Transverse colon (tissue), 4 donors: ENCODE results near the gene MDH2. TPM values are rescaled to one million over a fixed set of nuclear protein-coding genes. Genes with fewer than 3 reads are reported as not detected.
A peak's percentile ranks its signal among the peaks of the same experiment; 100 is the strongest.
"Not testable (repeated sequence)": the region's sequence is repeated elsewhere in the genome, so short reads cannot be mapped to it uniquely, and the experiment has no call there.

Source experiments
- DNase-seq: peaks from one replicate; pipeline ENCODE4 v3.0.0-alpha.2; 2019
- H3K27ac ChIP-seq, 4 donors: fragments of 200-600 bp; sonication (generic); 2 replicates each; pipeline ENCODE4 v1.5.1; 2016 to 2018; ENCODE audit warnings: inconsistent platforms in 4 of 4
- H3K27me3 ChIP-seq: fragments of 200-600 bp; sonication (generic); 2 replicates; pipeline ENCODE4 v1.5.1; 2017; ENCODE audit warnings: inconsistent platforms
- H3K36me3 ChIP-seq, 4 donors: fragments of 200-600 bp; sonication (generic); 2 replicates each; pipeline ENCODE4 v1.5.1; 2017 to 2019; ENCODE audit warnings: inconsistent platforms in 4 of 4
- H3K4me1 ChIP-seq, 4 donors: fragments of 200-600 bp; sonication (generic); 2 replicates each; pipeline ENCODE4 v1.5.1; 2017 to 2020; ENCODE audit warnings: inconsistent platforms in 4 of 4
- H3K4me3 ChIP-seq, 4 donors: fragments of 200-600 bp; sonication (generic); 1 replicate in 1 of 4; 2 replicates in 3 of 4; pipeline versions ENCODE4 v1.5.1 to v1.6.1; 2017 to 2019; ENCODE audit warnings: inconsistent platforms in 4 of 4
- H3K9me3 ChIP-seq, 2 donors: fragments of 200-600 bp; sonication (generic); 2 replicates each; pipeline ENCODE4 v1.5.1; 2017 to 2019; ENCODE audit warnings: inconsistent platforms in 2 of 2
- CTCF ChIP-seq, 5 experiments: fragments of 200-600 bp in 3 of 5; fragments of 450-650 bp in 2 of 5; sonication (generic) in 3 of 5; IDR thresholded peaks; 1 replicate in 2 of 5; 2 replicates in 3 of 5; pipeline ENCODE4 v1.5.1; 2016 to 2017; ENCODE audit warnings: antibody characterized with exemption in 5 of 5, inconsistent platforms in 3 of 5, mild to moderate bottlenecking in 2 of 5, moderate library complexity in 1 of 5
- EP300 ChIP-seq: sonication (generic); formaldehyde crosslinking; IDR thresholded peaks from one replicate; pipeline ENCODE4 v1.6.1; 2017; ENCODE audit warnings: antibody characterized with exemption, low read depth
- POLR2A ChIP-seq: fragments of 450-650 bp; IDR thresholded peaks from one replicate; pipeline ENCODE4 v1.6.1; 2016; ENCODE audit warnings: antibody characterized with exemption, mild to moderate bottlenecking, moderate library complexity
- POLR2AphosphoS5 ChIP-seq, 3 donors: sonication (generic); formaldehyde crosslinking; IDR thresholded peaks; one replicate each; pipeline ENCODE4 v1.6.1; 2016; ENCODE audit warnings: antibody characterized with exemption in 3 of 3
- WGBS, 2 donors: methylation state at CpG; one replicate each; pipeline ENCODE4 v1.1.5; 2018; ENCODE audit warnings: low coverage in 1 of 2; 5-methylcytosine and 5-hydroxymethylcytosine counted together
- in situ Hi-C, 4 donors: fragments of 200-750 bp; cut with MboI; loops; one replicate each; pipeline versions ENCODE4 v1.15.0 to v1.15.1; 2017; ENCODE audit warnings: low sequenced_read_pairs in 3 of 4, low pct_ligation_motif_present in 1 of 4, low pct_unique_long_range_greater_than_20kb in 1 of 4
- intact Hi-C: fragments of 100-400 bp; cut with DNase I; formaldehyde crosslinking; loops from one replicate; pipeline ENCODE4 v1.15.1; 2023; ENCODE audit warnings: low total_unique reads
- total RNA-seq, 4 donors: library from RNA; depleted of rRNA; stranded (reverse); fragments of >200 nt; gene quantifications; one replicate each; pipeline ENCODE4 v1.1.0, GENCODE V29; 2016

MDH2 gene
- total RNA-seq, 4 donors from 2014 or later: 144 to 308 (median 152) TPM

GRCh38 chr7:76049295-76049694 lies 1.4 kb downstream of the MDH2 start:
- H3K36me3 ChIP-seq: no peaks in the 10 kb centered on the region
- in situ Hi-C loops (no loop called here), intact Hi-C loops (no loop called here)
- no peak for TF ChIP-seq POLR2AphosphoS5 (IDR thresholded peaks at IDR 0.05)
- TF ChIP-seq CTCF (IDR thresholded peaks at IDR 0.05): no peak
- no peak for TF ChIP-seq EP300
- TF ChIP-seq POLR2A: no peak
- H3K9me3 ChIP-seq: no peaks in the 10 kb centered on the region
- H3K4me3 ChIP-seq: peak overlapping the region in 1 of 4 donors; percentile 78
- H3K27ac ChIP-seq: peak overlapping the region; percentile 90 to 97 (median 94)
- peaks cover 14 to 40% (median 28%) of the 10 kb centered on the region in 4 donors for H3K4me1 ChIP-seq
- H3K27me3 ChIP-seq: no peaks in the 10 kb centered on the region
- WGBS, 2 donors: 85 to 92% methylated on average over 6 of the region's 6 CpGs
- no peak for DNase-seq

GRCh38 chr7:76050545-76050944 lies 2.6 kb downstream of the MDH2 start:
- in situ Hi-C loops: no loop called here
- H3K4me1 ChIP-seq: peaks cover 14 to 36% (median 27%) of the 10 kb centered on the region in 4 donors
- intact Hi-C loops: no loop called here
- TF ChIP-seq CTCF (IDR thresholded peaks at IDR 0.05) (no peak), POLR2AphosphoS5 (IDR thresholded peaks at IDR 0.05) (no peak), EP300 (no peak), POLR2A (no peak)
- no peak overlapping the region for H3K27ac ChIP-seq
- H3K4me3 ChIP-seq: no peak overlapping the region
- DNase-seq: no peak
- WGBS, 2 donors: 93% methylated on average over 3 to 5 of the region's 5 CpGs
- peaks cover 0 to 4% (median 0%) of the 10 kb centered on the region in 4 donors for H3K36me3 ChIP-seq
- H3K9me3 ChIP-seq: no peaks in the 10 kb centered on the region
- no peaks in the 10 kb centered on the region for H3K27me3 ChIP-seq

GRCh38 chr7:76051840-76052239 lies 3.9 kb downstream of the MDH2 start:
- in situ Hi-C loops (no loop called here), intact Hi-C loops (no loop called here)
- 89 to 93% methylated on average over 3 to 4 of the region's 4 CpGs for WGBS, 2 donors
- Histone ChIP-seq H3K36me3 (peaks cover 0 to 9% (median 0%) of the 10 kb centered on the region in 4 donors), H3K4me3 (no peak overlapping the region), H3K27me3 (no peaks in the 10 kb centered on the region), H3K4me1 (peaks cover 10 to 26% (median 18%) of the 10 kb centered on the region in 4 donors), H3K9me3 (no peaks in the 10 kb centered on the region), H3K27ac (no peak overlapping the region)
- TF ChIP-seq CTCF (IDR thresholded peaks at IDR 0.05) (no peak), POLR2A (no peak), POLR2AphosphoS5 (IDR thresholded peaks at IDR 0.05) (no peak), EP300 (no peak)
- no peak for DNase-seq

- H3K27me3 ChIP-seq, H3K27ac ChIP-seq, H3K36me3 ChIP-seq, in situ Hi-C loops, intact Hi-C loops, H3K9me3 ChIP-seq, DNase-seq, H3K4me3 ChIP-seq: not testable (repeated sequence)
- H3K4me1 ChIP-seq: peaks cover 10 to 32% (median 17%) of the 10 kb centered on the region in 4 donors
- 93% methylated on average over 8 of the region's 8 CpGs; no CpG with 5 or more reads in 1 of the 2 donors for whole genome bisulfite sequencing, 2 donors
These were observed 4.8 kb downstream of the MDH2 start for GRCh38 chr7:76052681-76053080.

GRCh38 chr7:76053461-76053860 lies 5.6 kb downstream of the MDH2 start:
- TF ChIP-seq CTCF (IDR thresholded peaks at IDR 0.05): no peak
- TF ChIP-seq POLR2A: no peak
- no peak for TF ChIP-seq POLR2AphosphoS5 (IDR thresholded peaks at IDR 0.05)
- no peak for TF ChIP-seq EP300
- H3K27ac ChIP-seq: peak overlapping the region in 2 of 4 donors; percentile 12 to 15
- peaks cover 10 to 36% (median 17%) of the 10 kb centered on the region in 4 donors for H3K4me1 ChIP-seq

More at GRCh38 chr7:76053461-76053860, 5.6 kb downstream of the MDH2 start:
- H3K9me3 ChIP-seq: no peaks in the 10 kb centered on the region
- intact Hi-C loops (no loop called here), in situ Hi-C loops (no loop called here)
- WGBS, 2 donors: 74% methylated on average over 6 of the region's 6 CpGs; no CpG with 5 or more reads in 1 of the 2 donors
- no peak for DNase-seq
- peaks cover 0 to 10% (median 7%) of the 10 kb centered on the region in 4 donors for H3K36me3 ChIP-seq
- no peaks in the 10 kb centered on the region for H3K27me3 ChIP-seq
- no peak overlapping the region for H3K4me3 ChIP-seq
